IMR-90 (cell line): ENCODE results near the gene SYNPO. TPM values are rescaled to one million over a fixed set of nuclear protein-coding genes. Genes with fewer than 3 reads are reported as not detected.

Experiments used
- ATAC-seq: fragments of 200-7000 bp; cut with Tn5 transposase; 2 replicates; pipeline ENCODE4 v1.9.1; 2020; ENCODE audit warnings: low read depth, mild to moderate bottlenecking, moderate library complexity
- BruUV-seq: library from RNA; stranded (reverse); fragments of 400-500 nt; replicated peaks from 2 replicates; lab custom pipeline; 2021; lab: Mats Ljungman, UMichigan
- CTCF ChIA-PET: fragments of 300-600 bp; formaldehyde crosslinking; extraction: SDS; loops from one replicate; lab custom pipeline; 2021; ENCODE audit warnings: antibody characterized with exemption; lab: Yijun Ruan, JAX
- POLR2A ChIA-PET: fragments of 300-600 bp; sonication (Branson Sonifier 250); formaldehyde crosslinking; loops from one replicate; lab custom pipeline; 2022; ENCODE audit warnings: antibody characterized with exemption; ENCODE audit not compliant: unreplicated experiment; lab: Charles Lee
- DNase-seq: peaks from one replicate; pipeline ENCODE4 v3.0.0; 2013
- H2AFZ ChIP-seq: replicated peaks from 2 replicates; pipeline ENCODE3; 2013; ENCODE audit warnings: low read length, mild to moderate bottlenecking; ENCODE audit not compliant: poor library complexity
- H2AK5ac ChIP-seq: 2 replicates; pipeline ENCODE4 v1.6.1; 2013; ENCODE audit warnings: low read depth, low read length, inconsistent platforms
- H2AK9ac ChIP-seq: replicated peaks from 2 replicates; pipeline ENCODE3; 2013; ENCODE audit warnings: mild to moderate bottlenecking, low read depth, low read length, moderate library complexity; ENCODE audit not compliant: poor library complexity
- H2BK120ac ChIP-seq: 2 replicates; pipeline ENCODE4 v1.6.1; 2013; ENCODE audit warnings: low read depth, low read length, inconsistent platforms
- H2BK15ac ChIP-seq: 3 replicates; pipeline ENCODE4 v1.6.1; 2013; ENCODE audit warnings: low read depth, low read length, inconsistent platforms
- H2BK20ac ChIP-seq: 2 replicates; pipeline ENCODE4 v1.6.1; 2013; ENCODE audit warnings: low read depth, mild to moderate bottlenecking, inconsistent platforms, low read length, moderate library complexity
- H2BK5ac ChIP-seq: 2 replicates; pipeline ENCODE4 v1.6.1; 2013; ENCODE audit warnings: mild to moderate bottlenecking, low read depth, low read length, inconsistent platforms; ENCODE audit not compliant: poor library complexity, severe bottlenecking
- H3K14ac ChIP-seq: replicated peaks from 2 replicates; pipeline ENCODE4 v1.6.1; 2013; ENCODE audit warnings: low read depth, low read length, inconsistent platforms
- H3K18ac ChIP-seq: 2 replicates; pipeline ENCODE4 v1.6.1; 2013; ENCODE audit warnings: low read depth, low read length, control low read depth
- H3K23ac ChIP-seq: 2 replicates; pipeline ENCODE4 v1.6.1; 2013; ENCODE audit warnings: low read depth, low read length, inconsistent platforms
- H3K27ac ChIP-seq: 2 replicates; pipeline ENCODE4 v1.5.1; 2013; ENCODE audit warnings: mild to moderate bottlenecking, control low read depth, low read length; ENCODE audit not compliant: insufficient read depth
- H3K27me3 ChIP-seq: 2 replicates; pipeline ENCODE4 v1.6.1; 2013; ENCODE audit warnings: low read length; ENCODE audit not compliant: control insufficient read depth, insufficient read depth
- H3K36me3 ChIP-seq: 2 replicates; pipeline ENCODE4 v1.6.1; 2013; ENCODE audit warnings: low read length, mixed read lengths; ENCODE audit not compliant: control insufficient read depth, insufficient read depth
- H3K4ac ChIP-seq: 2 replicates; pipeline ENCODE4 v1.6.1; 2013; ENCODE audit warnings: low read depth, low read length, inconsistent platforms
- H3K4me1 ChIP-seq: 2 replicates; pipeline ENCODE4 v1.6.1; 2013; ENCODE audit warnings: low read length, mixed read lengths; ENCODE audit not compliant: control insufficient read depth, insufficient read depth
- H3K4me2 ChIP-seq: 2 replicates; pipeline ENCODE4 v1.6.1; 2013; ENCODE audit warnings: low read depth, mild to moderate bottlenecking, control low read depth, low read length, moderate library complexity
- H3K4me3 ChIP-seq: 2 replicates; pipeline ENCODE4 v1.5.1; 2013; ENCODE audit warnings: low read depth, mild to moderate bottlenecking, control low read depth, low read length, moderate library complexity; ENCODE audit not compliant: insufficient read depth
- H3K56ac ChIP-seq: 2 replicates; pipeline ENCODE4 v1.6.1; 2013; ENCODE audit warnings: low read length, inconsistent platforms; ENCODE audit not compliant: insufficient read depth; ENCODE audit errors: extremely low read depth
- H3K79me1 ChIP-seq, 2 experiments: 2 replicates each; pipeline ENCODE4 v1.6.1; 2013; ENCODE audit warnings: low read length in 2 of 2, inconsistent platforms in 1 of 2, low read depth in 1 of 2
- H3K9ac ChIP-seq: 2 replicates; pipeline ENCODE4 v1.6.1; 2013; ENCODE audit warnings: low read depth, low read length, control low read depth
- H3K9me1 ChIP-seq: 2 replicates; pipeline ENCODE4 v1.6.1; 2013; ENCODE audit warnings: low read length, inconsistent platforms; ENCODE audit not compliant: insufficient read depth
- H3K9me3 ChIP-seq: 2 replicates; pipeline ENCODE4 v1.6.1; 2013; ENCODE audit warnings: low read length; ENCODE audit not compliant: control insufficient read depth, insufficient read depth
- H4K20me1 ChIP-seq: 2 replicates; pipeline ENCODE4 v1.6.1; 2013; ENCODE audit warnings: low read length, inconsistent platforms; ENCODE audit not compliant: insufficient read depth
- H4K5ac ChIP-seq: 2 replicates; pipeline ENCODE4 v1.6.1; 2013; ENCODE audit warnings: mild to moderate bottlenecking, low read depth, low read length, control low read depth
- H4K8ac ChIP-seq, 2 experiments: 2 replicates each; pipeline ENCODE4 v1.6.1; 2013; ENCODE audit warnings: low read depth in 2 of 2, low read length in 2 of 2, control low read depth in 1 of 2, inconsistent platforms in 1 of 2
- H4K91ac ChIP-seq: 2 replicates; pipeline ENCODE4 v1.6.1; 2013; ENCODE audit warnings: low read depth, low read length, inconsistent platforms; ENCODE audit not compliant: insufficient read depth
- BHLHE40 ChIP-seq: fragments of 150-350 bp; IDR thresholded peaks from 2 replicates; pipeline ENCODE4 v1.6.1; 2016; ENCODE audit warnings: mild to moderate bottlenecking, low read depth, low read length
- CTCF ChIP-seq: conservative IDR thresholded peaks from 2 replicates; pipeline ENCODE4 v1.5.1; 2012; ENCODE audit warnings: mild to moderate bottlenecking, low read depth, low read length, improper control_type of control experiment
- FOS ChIP-seq: fragments of 150-350 bp; IDR thresholded peaks from 2 replicates; pipeline ENCODE4 v1.6.1; 2016; ENCODE audit warnings: low read depth, low read length
- MAFK ChIP-seq: IDR thresholded peaks from 2 replicates; pipeline ENCODE4 v1.6.1; 2012; ENCODE audit warnings: low read depth, low read length, improper control_type of control experiment
- MAZ ChIP-seq: IDR thresholded peaks from 2 replicates; pipeline ENCODE4 v1.6.1; 2012; ENCODE audit warnings: low read depth, mild to moderate bottlenecking, low read length, improper control_type of control experiment, moderate library complexity, borderline replicate concordance
- MXI1 ChIP-seq: IDR thresholded peaks from 2 replicates; pipeline ENCODE4 v1.6.1; 2012; ENCODE audit warnings: low read depth, mild to moderate bottlenecking, low read length, moderate library complexity, borderline replicate concordance
- NFE2L2 ChIP-seq: fragments of 150-350 bp; IDR thresholded peaks from 2 replicates; pipeline ENCODE4 v1.6.1; 2016; ENCODE audit warnings: low read depth, mild to moderate bottlenecking, low read length
- POLR2A ChIP-seq: IDR thresholded peaks from 2 replicates; pipeline ENCODE4 v1.6.1; 2012; ENCODE audit warnings: mild to moderate bottlenecking, low read depth, low read length
- RAD21 ChIP-seq: IDR thresholded peaks from 2 replicates; pipeline ENCODE4 v1.6.1; 2012; ENCODE audit warnings: low read length, improper control_type of control experiment
- RCOR1 ChIP-seq: IDR thresholded peaks from 2 replicates; pipeline ENCODE4 v1.6.1; 2012; ENCODE audit warnings: mild to moderate bottlenecking, low read length, improper control_type of control experiment; ENCODE audit not compliant: insufficient replicate concordance
- RFX5 ChIP-seq: IDR thresholded peaks from 2 replicates; pipeline ENCODE4 v1.8.0; 2012; ENCODE audit warnings: low read depth, mild to moderate bottlenecking, low read length, moderate library complexity
- SMC3 ChIP-seq: fragments of 150-350 bp; IDR thresholded peaks from 2 replicates; pipeline ENCODE4 v1.6.1; 2016; ENCODE audit warnings: low read depth, mild to moderate bottlenecking, antibody characterized with exemption, low read length, moderate library complexity
- WGBS, 2 experiments: methylation state at CpG; one replicate each; pipeline versions ENCODE4 v1.1.5 to v1.1.7; 2013; ENCODE audit warnings: missing lambda C conversion rate in 2 of 2; ENCODE audit not compliant: insufficient read length in 1 of 2; ENCODE audit errors: extremely low coverage in 2 of 2; 5-methylcytosine and 5-hydroxymethylcytosine counted together
- dilution Hi-C: fragments of 300-500 bp; cut with HindIII; formaldehyde crosslinking; loops from one replicate; pipeline ENCODE4 v1.14.3; 2018; ENCODE audit warnings: low sequenced_read_pairs; ENCODE audit not compliant: unreplicated experiment
- in situ Hi-C: fragments of 300-500 bp; cut with MboI; formaldehyde crosslinking; loops from 3 replicates; pipeline ENCODE4 v1.14.3; 2019; ENCODE audit warnings: low sequenced_read_pairs, inconsistent platforms, mixed read lengths
- intact Hi-C: fragments of 100-400 bp; cut with micrococcal nuclease; formaldehyde crosslinking; loops from 2 replicates; pipeline ENCODE4 v1.10.0; 2022
- polyA plus RNA-seq, 3 experiments: library from polyadenylated mRNA; depleted of rRNA; stranded (reverse); fragments of >200 nt; gene quantifications; 2 replicates each; pipeline ENCODE4 v1.2.3, GENCODE V29; 2012; ENCODE audit warnings: low replicate concordance in 1 of 3
- total RNA-seq: library from RNA; depleted of rRNA; stranded (reverse); fragments of >200 nt; gene quantifications from 2 replicates; pipeline ENCODE4 v1.2.3, GENCODE V29; 2012
- TF ChIP-seq, protein P1 (sequence below): fragments of 150-350 bp; IDR thresholded peaks from 2 replicates; pipeline ENCODE4 v1.6.1; 2017; ENCODE audit warnings: mild to moderate bottlenecking, antibody characterized with exemption, low read length, low read depth

Gene SYNPO
- total and polyA plus RNA-seq, 2 of the 4 experiments (the other 2 are of a cell fraction) = 3.0 to 24.8 TPM

DNA sequence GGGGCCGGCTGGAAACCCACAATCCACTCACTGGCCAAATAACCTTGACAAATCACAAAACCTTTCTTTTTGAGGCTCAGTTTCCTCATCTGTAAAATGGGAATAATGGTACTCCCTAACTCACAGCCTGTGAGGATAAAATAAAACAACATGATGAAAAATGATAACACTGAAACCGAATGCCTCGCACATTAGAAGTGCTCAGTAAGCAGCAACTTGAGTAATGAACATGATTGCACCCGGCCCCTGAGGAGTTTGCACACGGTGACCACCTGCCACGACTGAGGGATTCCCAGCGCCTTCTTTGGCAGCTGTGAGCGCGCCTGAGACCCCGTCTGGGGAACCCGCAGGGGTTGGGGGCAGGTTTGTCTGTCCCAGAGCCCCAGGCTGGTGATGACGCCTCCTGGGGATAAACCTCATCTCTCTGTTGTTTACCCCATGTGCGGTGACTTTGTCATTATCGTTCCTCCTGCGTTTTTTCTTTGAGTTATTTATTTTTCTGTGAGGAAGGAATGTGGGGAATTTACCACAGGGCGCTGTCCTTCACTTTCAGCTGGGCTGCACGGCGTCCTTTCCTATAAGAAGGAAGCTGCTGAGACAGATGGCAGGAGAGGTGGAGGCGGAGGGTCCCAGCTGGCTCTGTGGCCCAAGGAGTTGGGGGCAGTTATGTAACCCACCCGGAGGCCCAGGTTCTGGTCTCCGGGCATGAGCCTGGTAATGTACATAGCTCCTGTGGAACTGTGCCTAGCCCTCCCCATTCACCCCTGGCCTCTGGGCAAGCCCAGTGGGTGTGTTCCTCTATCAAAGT, 3.0 kb upstream of the SYNPO start:
- Histone ChIP-seq H4K8ac (peak overlapping the region; percentile 47 to 73; a peak in 3 of 4 replicates), H2BK15ac (peak overlapping the region; percentile 82; the same call in 2 of the 3 replicates), H3K79me1 (peaks cover 7 to 18% of the 10 kb centered on the region in 2 experiments), H3K9me3 (no peaks in the 10 kb centered on the region), H4K91ac (peak overlapping the region; percentile 95), H3K23ac (peak overlapping the region; percentile 46; the same call in 1 of the 2 replicates), H4K20me1 (peaks cover 4% of the 10 kb centered on the region; the same call in 1 of the 2 replicates), H2BK120ac (peak overlapping the region; percentile 96), H3K36me3 (no peaks in the 10 kb centered on the region; the same call in 1 of the 2 replicates), H3K4ac (peak overlapping the region; percentile 94), H2AK5ac (peak overlapping the region; percentile 87), H3K4me3 (no peak overlapping the region), H4K5ac (peak overlapping the region; percentile 44), H2AFZ (peak overlapping the region; percentile 46), H3K9ac (peak overlapping the region; percentile 24; the same call in 1 of the 2 replicates), H3K27me3 (no peaks in the 10 kb centered on the region), H3K4me1 (peaks cover 52% of the 10 kb centered on the region), H2AK9ac (peak overlapping the region; percentile 2), H3K14ac (0 out of 2 replicates have a peak overlapping the region, but pooled peaks have one; percentile 22), H3K9me1 (peaks cover 31% of the 10 kb centered on the region), H3K4me2 (peak overlapping the region; percentile 82), H3K27ac (peak overlapping the region; percentile 88), H3K18ac (peak overlapping the region; percentile 44; the same call in 1 of the 2 replicates), H2BK20ac (peak overlapping the region; percentile 83), H3K56ac (no peak overlapping the region), H2BK5ac (peak overlapping the region; percentile 80)
- ATAC-seq = peak; percentile 45
- in situ Hi-C loops = no loop called here
- peak; percentile 95 for DNase-seq
- WGBS, 2 experiments = 4% methylated on average over 8 of the region's 21 CpGs; no CpG with 5 or more reads in 1 of the 2 experiments
- TF ChIP-seq MAFK = 0 out of 2 replicates have a peak, but pooled peaks have one; percentile 1
- TF ChIP-seq BHLHE40 = peak; percentile 87
- TF ChIP-seq MAZ = peak; percentile 66; the same call in 1 of the 2 replicates
- no peak for TF ChIP-seq CTCF
- TF ChIP-seq MXI1 = peak; percentile 58; the same call in 1 of the 2 replicates
- TF ChIP-seq NFE2L2 = peak; percentile 51; the same call in 1 of the 2 replicates
- peak; percentile 13; the same call in 1 of the 2 replicates for TF ChIP-seq SMC3
- TF ChIP-seq RFX5 = no peak
- peak; percentile 31; the same call in 1 of the 2 replicates for TF ChIP-seq POLR2A
- TF ChIP-seq RCOR1 = peak; percentile 82
- TF ChIP-seq, protein P1, sequence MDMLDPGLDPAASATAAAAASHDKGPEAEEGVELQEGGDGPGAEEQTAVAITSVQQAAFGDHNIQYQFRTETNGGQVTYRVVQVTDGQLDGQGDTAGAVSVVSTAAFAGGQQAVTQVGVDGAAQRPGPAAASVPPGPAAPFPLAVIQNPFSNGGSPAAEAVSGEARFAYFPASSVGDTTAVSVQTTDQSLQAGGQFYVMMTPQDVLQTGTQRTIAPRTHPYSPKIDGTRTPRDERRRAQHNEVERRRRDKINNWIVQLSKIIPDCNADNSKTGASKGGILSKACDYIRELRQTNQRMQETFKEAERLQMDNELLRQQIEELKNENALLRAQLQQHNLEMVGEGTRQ = peak; percentile 25; the same call in 1 of the 2 replicates
- TF ChIP-seq FOS = peak; percentile 83
- no peak; the same call in 1 of the 2 replicates for TF ChIP-seq RAD21
- intact Hi-C loops = loop anchor here (2.0 kb wide), 1 partner anchor 15 kb away; no protein-coding TSS in a partner anchor
- CTCF ChIA-PET = interaction anchor here (1.4 kb wide), 1 partner anchor 77 kb away, joined by 3 read pairs; no protein-coding TSS in a partner anchor
- dilution Hi-C loops = no loop called here
- no TSS peak for BruUV-seq
- POLR2A ChIA-PET = no interaction called here
